Subcutaneous abdominal adipose tissue (tissue), 5 donors: ENCODE data around the gene VAC14.
"Not testable (repeated sequence)": the region's sequence is repeated elsewhere in the genome, so short reads cannot be mapped to it uniquely, and the experiment has no call there.

ENCODE experiments used
- H3K27ac ChIP-seq: one replicate; pipeline ENCODE4 v1.7.0; 2013; ENCODE audit warnings: low read depth, mild to moderate bottlenecking, inconsistent platforms, low read length, moderate library complexity
- H3K27me3 ChIP-seq, 5 donors: one replicate each; pipeline ENCODE4 v1.7.0; 2013; ENCODE audit warnings: low read length in 5 of 5, inconsistent platforms in 1 of 5; ENCODE audit not compliant: control insufficient read depth in 5 of 5, insufficient read depth in 4 of 5
- H3K36me3 ChIP-seq, 5 donors: one replicate each; pipeline ENCODE4 v1.7.0; 2013; ENCODE audit warnings: low read length in 5 of 5; ENCODE audit not compliant: control insufficient read depth in 5 of 5, insufficient read depth in 5 of 5
- H3K4me1 ChIP-seq, 5 donors: one replicate each; pipeline ENCODE4 v1.7.0; 2013; ENCODE audit warnings: low read length in 5 of 5, mild to moderate bottlenecking in 3 of 5, moderate library complexity in 1 of 5; ENCODE audit not compliant: control insufficient read depth in 5 of 5, insufficient read depth in 5 of 5
- H3K4me3 ChIP-seq, 5 donors: one replicate each; pipeline ENCODE4 v1.7.0; 2013; ENCODE audit warnings: low read length in 5 of 5, low read depth in 1 of 5
- H3K9ac ChIP-seq, 5 donors: one replicate each; pipeline ENCODE4 v1.7.0; 2013; ENCODE audit warnings: low read length in 5 of 5, mild to moderate bottlenecking in 4 of 5, moderate library complexity in 3 of 5
- H3K9me3 ChIP-seq, 5 donors: one replicate each; pipeline ENCODE4 v1.7.0; 2013; ENCODE audit warnings: low read length in 5 of 5; ENCODE audit not compliant: control insufficient read depth in 5 of 5
- donor health status: healthy.
- donor health status: healthy.
- donor health status: healthy.
- donor health status: healthy.
- donor health status: healthy.

VAC14 gene

GRCh38 chr16:70651524-70651923, 149.4 kb downstream of the VAC14 start:
- H3K4me3 ChIP-seq, result no peak overlapping the region
- H3K4me1 ChIP-seq, result peaks cover 0 to 14% (median 10%) of the 10 kb centered on the region in 5 donors
- H3K27me3 ChIP-seq, result no peaks in the 10 kb centered on the region
- no peak overlapping the region for H3K9ac ChIP-seq
- H3K9me3 ChIP-seq, result no peaks in the 10 kb centered on the region
- peaks cover 0 to 3% (median 0%) of the 10 kb centered on the region in 5 donors for H3K36me3 ChIP-seq
- no peak overlapping the region for H3K27ac ChIP-seq

GRCh38 chr16:70650216-70650615, 150.7 kb downstream of the VAC14 start:
- peak overlapping the region in 1 of 5 donors; percentile 31 for H3K9ac ChIP-seq
- H3K27ac ChIP-seq, result no peak overlapping the region
- H3K4me1 ChIP-seq, result peaks cover 0 to 18% (median 10%) of the 10 kb centered on the region in 5 donors
- no peak overlapping the region for H3K4me3 ChIP-seq
- no peaks in the 10 kb centered on the region for H3K36me3 ChIP-seq
- H3K27me3 ChIP-seq, result no peaks in the 10 kb centered on the region
- H3K9me3 ChIP-seq, result no peaks in the 10 kb centered on the region

- Histone ChIP-seq H3K27me3 (no peaks in the 10 kb centered on the region), H3K36me3 (no peaks in the 10 kb centered on the region), H3K4me3 (no peak overlapping the region), H3K4me1 (peaks cover 0 to 17% (median 9%) of the 10 kb centered on the region in 5 donors), H3K9ac (no peak overlapping the region), H3K27ac (no peak overlapping the region), H3K9me3 (no peaks in the 10 kb centered on the region)
Observed at GRCh38 chr16:70649300-70649699, 151.7 kb downstream of the VAC14 start.

GRCh38 chr16:70648606-70649005, 152.4 kb downstream of the VAC14 start:
- H3K4me3 ChIP-seq, result no peak overlapping the region
- no peak overlapping the region for H3K9ac ChIP-seq
- H3K36me3 ChIP-seq, result no peaks in the 10 kb centered on the region
- H3K27me3 ChIP-seq, result no peaks in the 10 kb centered on the region
- no peak overlapping the region for H3K27ac ChIP-seq
- peaks cover 0 to 10% (median 3%) of the 10 kb centered on the region in 5 donors for H3K4me1 ChIP-seq
- H3K9me3 ChIP-seq, result no peaks in the 10 kb centered on the region

- Histone ChIP-seq H3K9me3 (no peaks in the 10 kb centered on the region), H3K27me3 (no peaks in the 10 kb centered on the region), H3K9ac (no peak overlapping the region), H3K27ac (no peak overlapping the region), H3K36me3 (no peaks in the 10 kb centered on the region), H3K4me3 (no peak overlapping the region), H3K4me1 (peaks cover 0 to 7% (median 0%) of the 10 kb centered on the region in 5 donors)
Observed at GRCh38 chr16:70647441-70648359, 153.3 kb downstream of the VAC14 start.

GRCh38 chr16:70646260-70647241, 154.4 kb downstream of the VAC14 start, which contains the start of gene IL34:
IL34 (plus strand) TSS chr16:70646559; CDS start chr16:70646948, 389 bp downstream.
- Histone ChIP-seq H3K9ac (no peak within 1 kb of the TSS), H3K36me3 (no peaks in the 10 kb centered on the region), H3K27me3 (no peaks in the 10 kb centered on the region), H3K27ac (no peak within 1 kb of the TSS), H3K4me1 (peaks cover 0 to 7% (median 0%) of the 10 kb centered on the region in 5 donors), H3K9me3 (no peaks in the 10 kb centered on the region), H3K4me3 (no peak within 1 kb of the TSS)

GRCh38 chr16:70644763-70645597, 156.0 kb downstream of the VAC14 start:
- no peak overlapping the region for H3K27ac ChIP-seq
- H3K9me3 ChIP-seq, result no peaks in the 10 kb centered on the region
- no peaks in the 10 kb centered on the region for H3K27me3 ChIP-seq
- no peak overlapping the region for H3K9ac ChIP-seq
- peaks cover 0 to 7% (median 0%) of the 10 kb centered on the region in 5 donors for H3K4me1 ChIP-seq
- H3K4me3 ChIP-seq, result no peak overlapping the region
- H3K36me3 ChIP-seq, result no peaks in the 10 kb centered on the region

GRCh38 chr16:70643264-70643663, 157.7 kb downstream of the VAC14 start:
- H3K9ac ChIP-seq, H3K27me3 ChIP-seq, H3K27ac ChIP-seq, H3K4me3 ChIP-seq, H3K9me3 ChIP-seq, H3K36me3 ChIP-seq: not testable (repeated sequence)
- peaks cover 0 to 14% (median 5%) of the 10 kb centered on the region in 5 donors for H3K4me1 ChIP-seq

- H3K9me3 ChIP-seq, result no peaks in the 10 kb centered on the region
- H3K27ac ChIP-seq, result no peak overlapping the region
- H3K36me3 ChIP-seq, result no peaks in the 10 kb centered on the region
- H3K4me3 ChIP-seq, result no peak overlapping the region
- no peaks in the 10 kb centered on the region for H3K27me3 ChIP-seq
- peaks cover 0 to 14% (median 5%) of the 10 kb centered on the region in 5 donors for H3K4me1 ChIP-seq
- no peak overlapping the region for H3K9ac ChIP-seq
Observed at GRCh38 chr16:70642633-70643032, 158.3 kb downstream of the VAC14 start.
